HepG2 (cell line): Measurements from ENCODE around the gene SEBOX. TPM values are rescaled to one million over a fixed set of nuclear protein-coding genes. Genes with fewer than 3 reads are reported as not detected.
A peak's percentile ranks its signal among the peaks of the same experiment; 100 is the strongest.

Experiments
- AKAP8 ChIP-seq: sonication (generic); formaldehyde crosslinking; IDR thresholded peaks from 2 replicates; pipeline ENCODE4 v1.5.1; 2020; ENCODE audit warnings: mild to moderate bottlenecking, missing genetic modification reagents
- ATF4 ChIP-seq, 2 experiments: fragments of 450-650 bp in 1 of 2; sonication (generic) in 1 of 2; formaldehyde crosslinking; IDR thresholded peaks; 2 replicates each; pipeline versions ENCODE4 v1.5.0 to v1.8.0; 2020 to 2022; ENCODE audit warnings: mild to moderate bottlenecking in 1 of 2, missing genetic modification reagents in 1 of 2
- CAMTA2 ChIP-seq: sonication (generic); formaldehyde crosslinking; IDR thresholded peaks from 2 replicates; pipeline ENCODE4 v1.4.0; 2020; ENCODE audit warnings: mild to moderate bottlenecking, missing genetic modification reagents, borderline replicate concordance
- CSRNP2 ChIP-seq: sonication (generic); formaldehyde crosslinking; conservative IDR thresholded peaks from 2 replicates; pipeline ENCODE4 v1.8.0; 2022; ENCODE audit warnings: low read depth, missing genetic modification reagents
- ERF ChIP-seq: IDR thresholded peaks from 2 replicates; pipeline ENCODE4 v1.6.1; 2018; ENCODE audit warnings: missing biosample characterization, missing genetic modification reagents
- GTF3A ChIP-seq: sonication (generic); formaldehyde crosslinking; conservative IDR thresholded peaks from 2 replicates; pipeline ENCODE4 v1.4.0; 2020; ENCODE audit warnings: mild to moderate bottlenecking, missing genetic modification reagents
- MEIS1 ChIP-seq: sonication (generic); formaldehyde crosslinking; IDR thresholded peaks from 2 replicates; pipeline ENCODE4 v1.9.0; 2021; ENCODE audit warnings: mild to moderate bottlenecking, missing genetic modification reagents, moderate library complexity, borderline replicate concordance
- RFX3 ChIP-seq: IDR thresholded peaks from 2 replicates; pipeline ENCODE4 v1.6.1; 2016; ENCODE audit warnings: missing biosample characterization, missing genetic modification reagents
- SALL2 ChIP-seq: sonication (generic); formaldehyde crosslinking; IDR thresholded peaks from 2 replicates; pipeline ENCODE4 v1.8.1; 2023; ENCODE audit warnings: mild to moderate bottlenecking, missing genetic modification reagents, inconsistent platforms
- ZBTB7A ChIP-seq: sonication (generic); formaldehyde crosslinking; IDR thresholded peaks from 2 replicates; pipeline ENCODE4 v1.8.0; 2022; ENCODE audit warnings: mild to moderate bottlenecking, missing genetic modification reagents
- ZNF143 ChIP-seq: sonication (generic); formaldehyde crosslinking; IDR thresholded peaks from 2 replicates; pipeline ENCODE4 v1.4.0; 2020; ENCODE audit warnings: missing genetic modification reagents
- ZNF274 ChIP-seq: sonication (generic); formaldehyde crosslinking; IDR thresholded peaks from 2 replicates; pipeline ENCODE4 v1.5.1; 2020; ENCODE audit warnings: mild to moderate bottlenecking, missing genetic modification reagents
- ZNF382 ChIP-seq: sonication (generic); formaldehyde crosslinking; IDR thresholded peaks from 2 replicates; pipeline ENCODE4 v1.5.0; 2020; ENCODE audit warnings: missing genetic modification reagents, mild to moderate bottlenecking, borderline replicate concordance
- ZNF605 ChIP-seq: sonication (generic); formaldehyde crosslinking; IDR thresholded peaks from 2 replicates; pipeline ENCODE4 v1.8.0; 2022; ENCODE audit warnings: mild to moderate bottlenecking, missing genetic modification reagents
- polyA plus RNA-seq, 8 experiments: library from polyadenylated mRNA; depleted of rRNA in 3 of 8; stranded (reverse) in 7 of 8; unstranded in 1 of 8; fragments of >200 nt; fragmentation: Illumina TruSeq in 4 of 8; extraction: Trizol in 4 of 8; gene quantifications; 2 replicates each; pipeline versions ENCODE4 v1.2.1 to v1.2.3, GENCODE V29; 2011 to 2016; ENCODE audit warnings: low read depth in 4 of 8, missing spikeins in 1 of 8, mixed read lengths in 1 of 8; ENCODE audit not compliant: insufficient read depth in 1 of 8
- total RNA-seq, 5 experiments: library from RNA; depleted of rRNA; stranded (reverse); fragments of >200 nt; fragmentation: Illumina TruSeq; extraction: Trizol; gene quantifications; 2 replicates each; pipeline ENCODE4 v1.2.3, GENCODE V29; 2016; ENCODE audit warnings: low read depth in 1 of 5
- TF ChIP-seq, protein P1 (sequence below): conservative IDR thresholded peaks from 2 replicates; pipeline ENCODE4 v1.6.1; 2018; ENCODE audit warnings: missing genetic modification reagents
- TF ChIP-seq, protein P2 (sequence below): sonication (generic); formaldehyde crosslinking; IDR thresholded peaks from 2 replicates; pipeline ENCODE4 v1.5.0; 2020; ENCODE audit warnings: missing genetic modification reagents
- TF ChIP-seq, protein P3 (sequence below): IDR thresholded peaks from 2 replicates; pipeline ENCODE4 v1.6.1; 2016; ENCODE audit warnings: missing compliant biosample characterization, missing genetic modification reagents, borderline replicate concordance
- TF ChIP-seq, protein P4 (sequence below): sonication (generic); formaldehyde crosslinking; IDR thresholded peaks from 2 replicates; pipeline ENCODE4 v1.4.0; 2020; ENCODE audit warnings: missing genetic modification reagents, borderline replicate concordance

Gene SEBOX
- total and polyA plus RNA-seq, 2 of the 13 experiments (the other 11 are each of a cell fraction or from before 2014, with no cell fraction given) = not detected

GRCh38 chr17:28370035-28370743 is 5.2 kb upstream of the SEBOX start, which contains the start of gene VTN (continued):
- TF ChIP-seq, protein P1, sequence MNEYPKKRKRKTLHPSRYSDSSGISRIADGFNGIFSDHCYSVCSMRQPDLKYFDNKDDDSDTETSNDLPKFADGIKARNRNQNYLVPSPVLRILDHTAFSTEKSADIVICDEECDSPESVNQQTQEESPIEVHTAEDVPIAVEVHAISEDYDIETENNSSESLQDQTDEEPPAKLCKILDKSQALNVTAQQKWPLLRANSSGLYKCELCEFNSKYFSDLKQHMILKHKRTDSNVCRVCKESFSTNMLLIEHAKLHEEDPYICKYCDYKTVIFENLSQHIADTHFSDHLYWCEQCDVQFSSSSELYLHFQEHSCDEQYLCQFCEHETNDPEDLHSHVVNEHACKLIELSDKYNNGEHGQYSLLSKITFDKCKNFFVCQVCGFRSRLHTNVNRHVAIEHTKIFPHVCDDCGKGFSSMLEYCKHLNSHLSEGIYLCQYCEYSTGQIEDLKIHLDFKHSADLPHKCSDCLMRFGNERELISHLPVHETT = no peak; the same call in 1 of the 2 replicates
- 0 out of 2 replicates have a peak, but pooled peaks have one; percentile 69 for TF ChIP-seq ZNF274 (CRISPR knock-in tag)
- TF ChIP-seq MEIS1 = peak; percentile 58; the same call in 1 of the 2 replicates
- TF ChIP-seq ZNF143 (CRISPR knock-in tag) = peak; percentile 57
- TF ChIP-seq ERF (CRISPR knock-in tag) = peak; percentile 75; the same call in 1 of the 2 replicates
- TF ChIP-seq CSRNP2 = no peak
- no peak for TF ChIP-seq RFX3 (CRISPR knock-in tag)
- no peak for TF ChIP-seq ZNF382
- peak in 1 of 2 experiments; percentile 7; a peak in 1 of 4 replicates for TF ChIP-seq ATF4 (CRISPR knock-in tag; IDR thresholded peaks at IDR 0.05)
- TF ChIP-seq CAMTA2 (CRISPR knock-in tag) = no peak
- TF ChIP-seq SALL2 (CRISPR knock-in tag) = peak; percentile 87
- TF ChIP-seq ZNF605 (CRISPR knock-in tag) = 0 out of 2 replicates have a peak, but pooled peaks have one; percentile 26
- TF ChIP-seq ZBTB7A = peak; percentile 64; the same call in 1 of the 2 replicates
- TF ChIP-seq, protein P2, sequence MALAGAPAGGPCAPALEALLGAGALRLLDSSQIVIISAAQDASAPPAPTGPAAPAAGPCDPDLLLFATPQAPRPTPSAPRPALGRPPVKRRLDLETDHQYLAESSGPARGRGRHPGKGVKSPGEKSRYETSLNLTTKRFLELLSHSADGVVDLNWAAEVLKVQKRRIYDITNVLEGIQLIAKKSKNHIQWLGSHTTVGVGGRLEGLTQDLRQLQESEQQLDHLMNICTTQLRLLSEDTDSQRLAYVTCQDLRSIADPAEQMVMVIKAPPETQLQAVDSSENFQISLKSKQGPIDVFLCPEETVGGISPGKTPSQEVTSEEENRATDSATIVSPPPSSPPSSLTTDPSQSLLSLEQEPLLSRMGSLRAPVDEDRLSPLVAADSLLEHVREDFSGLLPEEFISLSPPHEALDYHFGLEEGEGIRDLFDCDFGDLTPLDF (CRISPR knock-in tag) = no peak
- TF ChIP-seq, protein P3, sequence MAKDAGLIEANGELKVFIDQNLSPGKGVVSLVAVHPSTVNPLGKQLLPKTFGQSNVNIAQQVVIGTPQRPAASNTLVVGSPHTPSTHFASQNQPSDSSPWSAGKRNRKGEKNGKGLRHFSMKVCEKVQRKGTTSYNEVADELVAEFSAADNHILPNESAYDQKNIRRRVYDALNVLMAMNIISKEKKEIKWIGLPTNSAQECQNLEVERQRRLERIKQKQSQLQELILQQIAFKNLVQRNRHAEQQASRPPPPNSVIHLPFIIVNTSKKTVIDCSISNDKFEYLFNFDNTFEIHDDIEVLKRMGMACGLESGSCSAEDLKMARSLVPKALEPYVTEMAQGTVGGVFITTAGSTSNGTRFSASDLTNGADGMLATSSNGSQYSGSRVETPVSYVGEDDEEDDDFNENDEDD (CRISPR knock-in tag) = no peak
- TF ChIP-seq, protein P4, sequence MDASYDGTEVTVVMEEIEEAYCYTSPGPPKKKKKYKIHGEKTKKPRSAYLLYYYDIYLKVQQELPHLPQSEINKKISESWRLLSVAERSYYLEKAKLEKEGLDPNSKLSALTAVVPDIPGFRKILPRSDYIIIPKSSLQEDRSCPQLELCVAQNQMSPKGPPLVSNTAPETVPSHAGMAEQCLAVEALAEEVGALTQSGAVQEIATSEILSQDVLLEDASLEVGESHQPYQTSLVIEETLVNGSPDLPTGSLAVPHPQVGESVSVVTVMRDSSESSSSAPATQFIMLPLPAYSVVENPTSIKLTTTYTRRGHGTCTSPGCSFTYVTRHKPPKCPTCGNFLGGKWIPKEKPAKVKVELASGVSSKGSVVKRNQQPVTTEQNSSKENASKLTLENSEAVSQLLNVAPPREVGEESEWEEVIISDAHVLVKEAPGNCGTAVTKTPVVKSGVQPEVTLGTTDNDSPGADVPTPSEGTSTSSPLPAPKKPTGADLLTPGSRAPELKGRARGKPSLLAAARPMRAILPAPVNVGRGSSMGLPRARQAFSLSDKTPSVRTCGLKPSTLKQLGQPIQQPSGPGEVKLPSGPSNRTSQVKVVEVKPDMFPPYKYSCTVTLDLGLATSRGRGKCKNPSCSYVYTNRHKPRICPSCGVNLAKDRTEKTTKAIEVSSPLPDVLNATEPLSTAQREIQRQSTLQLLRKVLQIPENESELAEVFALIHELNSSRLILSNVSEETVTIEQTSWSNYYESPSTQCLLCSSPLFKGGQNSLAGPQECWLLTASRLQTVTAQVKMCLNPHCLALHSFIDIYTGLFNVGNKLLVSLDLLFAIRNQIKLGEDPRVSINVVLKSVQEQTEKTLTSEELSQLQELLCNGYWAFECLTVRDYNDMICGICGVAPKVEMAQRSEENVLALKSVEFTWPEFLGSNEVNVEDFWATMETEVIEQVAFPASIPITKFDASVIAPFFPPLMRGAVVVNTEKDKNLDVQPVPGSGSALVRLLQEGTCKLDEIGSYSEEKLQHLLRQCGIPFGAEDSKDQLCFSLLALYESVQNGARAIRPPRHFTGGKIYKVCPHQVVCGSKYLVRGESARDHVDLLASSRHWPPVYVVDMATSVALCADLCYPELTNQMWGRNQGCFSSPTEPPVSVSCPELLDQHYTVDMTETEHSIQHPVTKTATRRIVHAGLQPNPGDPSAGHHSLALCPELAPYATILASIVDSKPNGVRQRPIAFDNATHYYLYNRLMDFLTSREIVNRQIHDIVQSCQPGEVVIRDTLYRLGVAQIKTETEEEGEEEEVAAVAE (CRISPR knock-in tag) = no peak; the same call in 1 of the 2 replicates
- TF ChIP-seq AKAP8 (CRISPR knock-in tag) = 0 out of 2 replicates have a peak, but pooled peaks have one; percentile 19
- TF ChIP-seq GTF3A (CRISPR knock-in tag) = 0 out of 2 replicates have a peak, but pooled peaks have one; percentile 75
